ENCODE data around the gene AKT1S1. TPM values are rescaled to one million over a fixed set of nuclear protein-coding genes. Genes with fewer than 3 reads are reported as not detected.

Gene AKT1S1
- total and polyA plus RNA-seq, 2 of the 13 experiments (the other 11 are each of a cell fraction or from before 2014, with no cell fraction given), result 13.5 to 27.8 TPM

DNA sequence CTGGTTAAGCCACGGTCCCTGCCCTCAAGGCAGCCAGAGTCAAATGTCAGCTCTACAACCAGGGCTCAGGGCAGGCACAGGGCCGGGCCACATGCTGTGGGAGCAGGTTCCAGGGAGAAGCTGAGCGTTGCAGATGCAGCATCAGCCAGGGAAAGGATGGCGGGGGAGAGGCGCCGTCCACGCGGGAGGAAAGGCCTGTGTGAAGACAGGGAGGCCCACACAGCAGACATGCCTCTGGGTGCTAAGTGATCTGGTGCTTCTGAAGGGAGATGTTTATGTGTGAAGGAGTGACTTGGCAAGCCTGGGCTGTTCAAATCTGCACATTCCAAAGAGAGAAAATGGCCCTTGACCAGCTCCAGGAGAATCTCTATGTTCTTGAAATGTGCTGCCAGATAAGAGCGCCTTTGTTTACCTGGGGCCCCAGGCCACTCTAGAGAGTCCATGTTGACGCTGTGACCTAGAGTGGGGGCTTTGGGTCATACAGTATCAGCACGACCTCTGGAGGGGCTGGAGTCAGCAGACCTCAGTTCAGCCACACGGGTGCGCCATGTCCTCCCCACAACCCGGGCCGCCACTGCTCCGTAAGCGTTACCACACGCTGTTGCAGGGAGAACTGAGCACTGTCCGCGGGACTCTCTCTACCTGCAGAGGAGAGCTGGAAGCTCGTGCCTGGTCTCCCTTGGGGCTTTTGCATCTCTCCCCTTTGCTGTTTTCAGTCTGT is 36.0 kb upstream of the AKT1S1 start:
- ATAC-seq, result peak; percentile 75
- DNase-seq (ENCODE audit: low spot score), result peak; percentile 44
- Histone ChIP-seq H2AFZ (ENCODE audit: low read length) (no peak overlapping the region), H3K27ac (ENCODE audit: extremely low read length, insufficient read depth, low read length) (peak overlapping the region; percentile 57), H3K9ac (ENCODE audit: insufficient read depth, low read depth, low read length) (peak overlapping the region; percentile 10; the same call in 1 of the 2 replicates), H3K9me3 (ENCODE audit: low read length) (no peaks in the 10 kb centered on the region), H3K4me2 (ENCODE audit: low read depth, low read length) (peak overlapping the region; percentile 18; the same call in 1 of the 2 replicates), H3K27me3 (ENCODE audit: control insufficient read depth in 1 of 2, insufficient read depth in 2 of 2, low read length in 2 of 2) (no peaks in the 10 kb centered on the region), H3K4me1 (ENCODE audit: insufficient read depth, low read length) (peaks cover 24% of the 10 kb centered on the region), H4K20me1 (ENCODE audit: insufficient read depth, low read length) (no peaks in the 10 kb centered on the region), H3K36me3 (replicated peaks in 1 of 2; ENCODE audit: control insufficient read depth in 1 of 2, insufficient read depth in 2 of 2, low read length in 2 of 2) (peaks cover 26 to 45% of the 10 kb centered on the region in 2 experiments), H3K4me3 (replicated peaks in 1 of 3; ENCODE audit: insufficient read depth in 1 of 3, low read depth in 2 of 3, low read length in 3 of 3) (no peak overlapping the region), H3K79me2 (ENCODE audit: insufficient read depth, low read length) (peaks cover 17% of the 10 kb centered on the region)
- intact Hi-C loops (cut with micrococcal nuclease; ENCODE audit: unreplicated experiment), result no loop called here
- 90% methylated on average over 12 of the region's 21 CpGs for WGBS (ENCODE audit: low lambda C conversion rate)
- in situ Hi-C loops (cut with HindIII; ENCODE audit: extremely low pct_ligation_motif_present, low pct_unique_long_range_greater_than_20kb), result no loop called here
- FAIRE-seq, result peak; percentile 30
- POLR2A ChIA-PET, result interaction anchor here (2.5 kb wide), 1 partner anchor 17 kb away, joined by 17 read pairs; the partner anchor contains the start of genes ATF5 and NUP62
- CTCF ChIA-PET (ENCODE audit: low intra/inter-chr PET ratio, low total read pairs), result interaction anchor here (1.2 kb wide), 1 partner anchor 71 kb away, joined by 4 read pairs; no protein-coding TSS in a partner anchor
- no TSS peak for BruUV-seq (replicated peaks)
- TF ChIP-seq, protein P1, sequence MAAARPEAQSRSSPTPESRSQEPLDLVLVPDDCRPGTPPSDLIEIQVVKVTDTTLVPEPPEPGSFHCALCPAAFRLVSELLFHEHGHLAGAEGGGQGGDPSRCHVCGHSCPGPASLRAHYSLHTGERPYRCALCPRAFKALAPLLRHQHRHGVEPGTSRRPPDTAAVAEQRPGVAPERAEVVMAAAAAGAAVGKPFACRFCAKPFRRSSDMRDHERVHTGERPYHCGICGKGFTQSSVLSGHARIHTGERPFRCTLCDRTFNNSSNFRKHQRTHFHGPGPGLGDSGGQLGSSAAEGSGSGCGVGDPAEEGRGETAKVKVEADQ (CRISPR knock-in tag; IDR thresholded peaks at IDR 0.05; ENCODE audit: borderline replicate concordance), result no peak
- TF ChIP-seq NR2F1 (CRISPR knock-in tag; IDR thresholded peaks at IDR 0.05) (no peak), POLR2A (IDR thresholded peaks at IDR 0.05; ENCODE audit: insufficient read depth in 1 of 2, low read depth in 2 of 2, low read length in 2 of 2) (peak in 1 of 2 experiments; percentile 27; a peak in 1 of 4 replicates), REL (CRISPR knock-in tag; conservative IDR thresholded peaks at IDR 0.05) (no peak), RAD51 (IDR thresholded peaks at IDR 0.05; ENCODE audit: borderline replicate concordance) (no peak), HOXA3 (CRISPR knock-in tag; IDR thresholded peaks at IDR 0.05) (peak; percentile 62), YY1 (IDR thresholded peaks at IDR 0.05; ENCODE audit: insufficient read depth, insufficient replicate concordance, low read depth, low read length) (peak; percentile 24), KLF9 (CRISPR knock-in tag; IDR thresholded peaks at IDR 0.05; ENCODE audit: low read depth) (no peak), POGZ (CRISPR knock-in tag; IDR thresholded peaks at IDR 0.05) (peak; percentile 70), ZNF724P (CRISPR knock-in tag; IDR thresholded peaks at IDR 0.05; ENCODE audit: borderline replicate concordance) (no peak), RBM22 (optimal IDR thresholded peaks at IDR 0.05; ENCODE audit: low read length) (peak; percentile 37)
- TF ChIP-seq, protein P2, sequence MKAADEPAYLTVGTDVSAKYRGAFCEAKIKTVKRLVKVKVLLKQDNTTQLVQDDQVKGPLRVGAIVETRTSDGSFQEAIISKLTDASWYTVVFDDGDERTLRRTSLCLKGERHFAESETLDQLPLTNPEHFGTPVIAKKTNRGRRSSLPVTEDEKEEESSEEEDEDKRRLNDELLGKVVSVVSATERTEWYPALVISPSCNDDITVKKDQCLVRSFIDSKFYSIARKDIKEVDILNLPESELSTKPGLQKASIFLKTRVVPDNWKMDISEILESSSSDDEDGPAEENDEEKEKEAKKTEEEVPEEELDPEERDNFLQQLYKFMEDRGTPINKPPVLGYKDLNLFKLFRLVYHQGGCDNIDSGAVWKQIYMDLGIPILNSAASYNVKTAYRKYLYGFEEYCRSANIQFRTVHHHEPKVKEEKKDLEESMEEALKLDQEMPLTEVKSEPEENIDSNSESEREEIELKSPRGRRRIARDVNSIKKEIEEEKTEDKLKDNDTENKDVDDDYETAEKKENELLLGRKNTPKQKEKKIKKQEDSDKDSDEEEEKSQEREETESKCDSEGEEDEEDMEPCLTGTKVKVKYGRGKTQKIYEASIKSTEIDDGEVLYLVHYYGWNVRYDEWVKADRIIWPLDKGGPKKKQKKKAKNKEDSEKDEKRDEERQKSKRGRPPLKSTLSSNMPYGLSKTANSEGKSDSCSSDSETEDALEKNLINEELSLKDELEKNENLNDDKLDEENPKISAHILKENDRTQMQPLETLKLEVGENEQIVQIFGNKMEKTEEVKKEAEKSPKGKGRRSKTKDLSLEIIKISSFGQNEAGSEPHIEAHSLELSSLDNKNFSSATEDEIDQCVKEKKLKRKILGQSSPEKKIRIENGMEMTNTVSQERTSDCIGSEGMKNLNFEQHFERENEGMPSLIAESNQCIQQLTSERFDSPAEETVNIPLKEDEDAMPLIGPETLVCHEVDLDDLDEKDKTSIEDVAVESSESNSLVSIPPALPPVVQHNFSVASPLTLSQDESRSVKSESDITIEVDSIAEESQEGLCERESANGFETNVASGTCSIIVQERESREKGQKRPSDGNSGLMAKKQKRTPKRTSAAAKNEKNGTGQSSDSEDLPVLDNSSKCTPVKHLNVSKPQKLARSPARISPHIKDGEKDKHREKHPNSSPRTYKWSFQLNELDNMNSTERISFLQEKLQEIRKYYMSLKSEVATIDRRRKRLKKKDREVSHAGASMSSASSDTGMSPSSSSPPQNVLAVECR (CRISPR knock-in tag; IDR thresholded peaks at IDR 0.05; ENCODE audit: borderline replicate concordance), result peak; percentile 45; the same call in 1 of the 2 replicates
- TF ChIP-seq, protein P3, sequence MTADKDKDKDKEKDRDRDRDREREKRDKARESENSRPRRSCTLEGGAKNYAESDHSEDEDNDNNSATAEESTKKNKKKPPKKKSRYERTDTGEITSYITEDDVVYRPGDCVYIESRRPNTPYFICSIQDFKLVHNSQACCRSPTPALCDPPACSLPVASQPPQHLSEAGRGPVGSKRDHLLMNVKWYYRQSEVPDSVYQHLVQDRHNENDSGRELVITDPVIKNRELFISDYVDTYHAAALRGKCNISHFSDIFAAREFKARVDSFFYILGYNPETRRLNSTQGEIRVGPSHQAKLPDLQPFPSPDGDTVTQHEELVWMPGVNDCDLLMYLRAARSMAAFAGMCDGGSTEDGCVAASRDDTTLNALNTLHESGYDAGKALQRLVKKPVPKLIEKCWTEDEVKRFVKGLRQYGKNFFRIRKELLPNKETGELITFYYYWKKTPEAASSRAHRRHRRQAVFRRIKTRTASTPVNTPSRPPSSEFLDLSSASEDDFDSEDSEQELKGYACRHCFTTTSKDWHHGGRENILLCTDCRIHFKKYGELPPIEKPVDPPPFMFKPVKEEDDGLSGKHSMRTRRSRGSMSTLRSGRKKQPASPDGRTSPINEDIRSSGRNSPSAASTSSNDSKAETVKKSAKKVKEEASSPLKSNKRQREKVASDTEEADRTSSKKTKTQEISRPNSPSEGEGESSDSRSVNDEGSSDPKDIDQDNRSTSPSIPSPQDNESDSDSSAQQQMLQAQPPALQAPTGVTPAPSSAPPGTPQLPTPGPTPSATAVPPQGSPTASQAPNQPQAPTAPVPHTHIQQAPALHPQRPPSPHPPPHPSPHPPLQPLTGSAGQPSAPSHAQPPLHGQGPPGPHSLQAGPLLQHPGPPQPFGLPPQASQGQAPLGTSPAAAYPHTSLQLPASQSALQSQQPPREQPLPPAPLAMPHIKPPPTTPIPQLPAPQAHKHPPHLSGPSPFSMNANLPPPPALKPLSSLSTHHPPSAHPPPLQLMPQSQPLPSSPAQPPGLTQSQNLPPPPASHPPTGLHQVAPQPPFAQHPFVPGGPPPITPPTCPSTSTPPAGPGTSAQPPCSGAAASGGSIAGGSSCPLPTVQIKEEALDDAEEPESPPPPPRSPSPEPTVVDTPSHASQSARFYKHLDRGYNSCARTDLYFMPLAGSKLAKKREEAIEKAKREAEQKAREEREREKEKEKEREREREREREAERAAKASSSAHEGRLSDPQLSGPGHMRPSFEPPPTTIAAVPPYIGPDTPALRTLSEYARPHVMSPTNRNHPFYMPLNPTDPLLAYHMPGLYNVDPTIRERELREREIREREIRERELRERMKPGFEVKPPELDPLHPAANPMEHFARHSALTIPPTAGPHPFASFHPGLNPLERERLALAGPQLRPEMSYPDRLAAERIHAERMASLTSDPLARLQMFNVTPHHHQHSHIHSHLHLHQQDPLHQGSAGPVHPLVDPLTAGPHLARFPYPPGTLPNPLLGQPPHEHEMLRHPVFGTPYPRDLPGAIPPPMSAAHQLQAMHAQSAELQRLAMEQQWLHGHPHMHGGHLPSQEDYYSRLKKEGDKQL (CRISPR knock-in tag; IDR thresholded peaks at IDR 0.05; ENCODE audit: low read depth), result no peak
